DOHH2 (cell line): ENCODE data around the gene DAAM1.

Experiments
- EZH2phosphoT487 ChIP-seq: fragments of 200-600 bp; sonication (generic); IDR thresholded peaks from 2 replicates; pipeline ENCODE4 v1.6.1; 2017; ENCODE audit warnings: borderline replicate concordance, mild to moderate bottlenecking, antibody characterized with exemption, low read length, moderate library complexity, mixed read lengths
- TF ChIP-seq, protein P1 (sequence below): fragments of 200-600 bp; sonication (generic); IDR thresholded peaks from one replicate; pipeline ENCODE4 v1.5.1; 2014; ENCODE audit warnings: antibody characterized with exemption, mild to moderate bottlenecking, low read depth, low read length; ENCODE audit not compliant: poor library complexity, severe bottlenecking

GRCh38 chr14:59314953-59315599, 126.6 kb downstream of the DAAM1 start:
- TF ChIP-seq, protein P1, sequence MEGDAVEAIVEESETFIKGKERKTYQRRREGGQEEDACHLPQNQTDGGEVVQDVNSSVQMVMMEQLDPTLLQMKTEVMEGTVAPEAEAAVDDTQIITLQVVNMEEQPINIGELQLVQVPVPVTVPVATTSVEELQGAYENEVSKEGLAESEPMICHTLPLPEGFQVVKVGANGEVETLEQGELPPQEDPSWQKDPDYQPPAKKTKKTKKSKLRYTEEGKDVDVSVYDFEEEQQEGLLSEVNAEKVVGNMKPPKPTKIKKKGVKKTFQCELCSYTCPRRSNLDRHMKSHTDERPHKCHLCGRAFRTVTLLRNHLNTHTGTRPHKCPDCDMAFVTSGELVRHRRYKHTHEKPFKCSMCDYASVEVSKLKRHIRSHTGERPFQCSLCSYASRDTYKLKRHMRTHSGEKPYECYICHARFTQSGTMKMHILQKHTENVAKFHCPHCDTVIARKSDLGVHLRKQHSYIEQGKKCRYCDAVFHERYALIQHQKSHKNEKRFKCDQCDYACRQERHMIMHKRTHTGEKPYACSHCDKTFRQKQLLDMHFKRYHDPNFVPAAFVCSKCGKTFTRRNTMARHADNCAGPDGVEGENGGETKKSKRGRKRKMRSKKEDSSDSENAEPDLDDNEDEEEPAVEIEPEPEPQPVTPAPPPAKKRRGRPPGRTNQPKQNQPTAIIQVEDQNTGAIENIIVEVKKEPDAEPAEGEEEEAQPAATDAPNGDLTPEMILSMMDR: no peak
- no peak for TF ChIP-seq EZH2phosphoT487
